ENCODE data around the gene FHL3. TPM values are rescaled to one million over a fixed set of nuclear protein-coding genes. Genes with fewer than 3 reads are reported as not detected.

The FHL3 gene
- total and polyA plus RNA-seq, 9 of the 15 experiments (the other 6 are each of a cell fraction or from before 2014, with no cell fraction given): 6.1 to 144 (median 34.1) TPM

GRCh38 chr1:37999430-38000232, 5.7 kb downstream of the FHL3 start (continued):
- TF ChIP-seq ZNF561 (CRISPR knock-in tag; conservative IDR thresholded peaks at IDR 0.05): no peak
- TF ChIP-seq PTBP1 (IDR thresholded peaks at IDR 0.05; ENCODE audit: low read depth, low read length): 0 out of 2 replicates have a peak, but pooled peaks have one; percentile 51
- peak; percentile 83 for TF ChIP-seq CREM (IDR thresholded peaks at IDR 0.05; ENCODE audit: low read depth)
- TF ChIP-seq CEBPG (CRISPR knock-in tag; IDR thresholded peaks at IDR 0.05): 0 out of 2 replicates have a peak, but pooled peaks have one; percentile 9
- TF ChIP-seq CEBPG (tag; conservative IDR thresholded peaks at IDR 0.05 in 1 of 2, IDR thresholded peaks at IDR 0.05 in 1 of 2): no peak
- TF ChIP-seq SIN3A (IDR thresholded peaks at IDR 0.05; ENCODE audit: borderline replicate concordance in 2 of 2, control insufficient read depth in 1 of 2, low read depth in 2 of 2, low read length in 2 of 2): peak in 1 of 2 experiments; percentile 73; a peak in 1 of 4 replicates
- TF ChIP-seq SPI1 (IDR thresholded peaks at IDR 0.05; ENCODE audit: borderline replicate concordance, low read depth, low read length): peak; percentile 58
- TF ChIP-seq YBX1 (IDR thresholded peaks at IDR 0.05): no peak
- TF ChIP-seq ESRRB (CRISPR knock-in tag; IDR thresholded peaks at IDR 0.05; ENCODE audit: borderline replicate concordance): no peak
- TF ChIP-seq RAD21 (CRISPR knock-in tag; conservative IDR thresholded peaks at IDR 0.05 in 1 of 2, IDR thresholded peaks at IDR 0.05 in 1 of 2): 0 out of 4 replicates have a peak, but pooled peaks of 1 of the 2 experiments have one; percentile 2
- no peak for TF ChIP-seq ZNF639 (CRISPR knock-in tag; conservative IDR thresholded peaks at IDR 0.05 in 1 of 2, IDR thresholded peaks at IDR 0.05 in 1 of 2)
- TF ChIP-seq NFIC (IDR thresholded peaks at IDR 0.05): peak; percentile 42
- TF ChIP-seq CREB1 (IDR thresholded peaks at IDR 0.05): 0 out of 2 replicates have a peak, but pooled peaks have one; percentile 32
- peak; percentile 61; the same call in 1 of the 2 replicates for TF ChIP-seq CREB1 (CRISPR knock-in tag; IDR thresholded peaks at IDR 0.05)
- TF ChIP-seq PBX2 (CRISPR knock-in tag; IDR thresholded peaks at IDR 0.05; ENCODE audit: low read depth): no peak
- TF ChIP-seq PBX2 (tag; conservative IDR thresholded peaks at IDR 0.05; ENCODE audit: low read depth): no peak
- peak; percentile 34; the same call in 1 of the 2 replicates for TF ChIP-seq CTBP1 (IDR thresholded peaks at IDR 0.05; ENCODE audit: borderline replicate concordance)
- peak; percentile 55; the same call in 1 of the 2 replicates for TF ChIP-seq HBP1 (CRISPR knock-in tag; IDR thresholded peaks at IDR 0.05)
- peak; percentile 53 for TF ChIP-seq E2F3 (CRISPR knock-in tag; IDR thresholded peaks at IDR 0.05)
